ENCODE results near the gene PXN.
A peak's percentile ranks its signal among the peaks of the same experiment; 100 is the strongest.

The PXN gene

DNA sequence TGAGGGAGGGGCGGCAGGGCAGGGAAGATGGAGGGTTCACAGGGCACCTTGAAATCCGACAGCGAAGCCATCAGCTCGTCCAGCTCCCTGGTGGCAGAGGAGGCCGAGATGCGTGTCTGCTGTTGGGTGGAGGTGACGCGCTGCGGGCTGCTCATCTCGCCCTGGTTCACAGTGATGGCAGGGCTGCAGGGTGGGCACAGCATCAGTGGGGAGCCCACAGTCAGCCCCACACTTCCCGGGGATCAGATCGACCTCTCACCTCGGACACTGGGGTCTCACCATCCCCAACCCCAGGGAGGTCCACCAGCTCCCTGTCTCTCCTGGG, 44.0 kb downstream of the PXN start:
- peak overlapping the region; percentile 12 for H3K9ac ChIP-seq (ENCODE audit: insufficient read length, low read depth)
- H3K9me3 ChIP-seq (ENCODE audit: insufficient read depth, low read length): no peaks in the 10 kb centered on the region
- H3K36me3 ChIP-seq (ENCODE audit: insufficient read depth, insufficient read length, low read length): peaks cover 90% of the 10 kb centered on the region
- peaks cover 51% of the 10 kb centered on the region for H3K4me1 ChIP-seq (ENCODE audit: insufficient read depth, insufficient read length)
- no peak overlapping the region for H3K4me3 ChIP-seq (ENCODE audit: insufficient read length, low read depth)
- H3K27me3 ChIP-seq (ENCODE audit: insufficient read depth, insufficient read length): no peaks in the 10 kb centered on the region
- no peak for DNase-seq (ENCODE audit: low read depth, low spot score)
- TF ChIP-seq YY1 (IDR thresholded peaks at IDR 0.05; ENCODE audit: insufficient read depth, insufficient read length): no peak
- TF ChIP-seq ZNF274 (IDR thresholded peaks at IDR 0.05; ENCODE audit: low read depth, low read length): no peak
- no peak for TF ChIP-seq SUZ12 (IDR thresholded peaks at IDR 0.05; ENCODE audit: extremely low read depth, insufficient read depth, insufficient read length)

DNA sequence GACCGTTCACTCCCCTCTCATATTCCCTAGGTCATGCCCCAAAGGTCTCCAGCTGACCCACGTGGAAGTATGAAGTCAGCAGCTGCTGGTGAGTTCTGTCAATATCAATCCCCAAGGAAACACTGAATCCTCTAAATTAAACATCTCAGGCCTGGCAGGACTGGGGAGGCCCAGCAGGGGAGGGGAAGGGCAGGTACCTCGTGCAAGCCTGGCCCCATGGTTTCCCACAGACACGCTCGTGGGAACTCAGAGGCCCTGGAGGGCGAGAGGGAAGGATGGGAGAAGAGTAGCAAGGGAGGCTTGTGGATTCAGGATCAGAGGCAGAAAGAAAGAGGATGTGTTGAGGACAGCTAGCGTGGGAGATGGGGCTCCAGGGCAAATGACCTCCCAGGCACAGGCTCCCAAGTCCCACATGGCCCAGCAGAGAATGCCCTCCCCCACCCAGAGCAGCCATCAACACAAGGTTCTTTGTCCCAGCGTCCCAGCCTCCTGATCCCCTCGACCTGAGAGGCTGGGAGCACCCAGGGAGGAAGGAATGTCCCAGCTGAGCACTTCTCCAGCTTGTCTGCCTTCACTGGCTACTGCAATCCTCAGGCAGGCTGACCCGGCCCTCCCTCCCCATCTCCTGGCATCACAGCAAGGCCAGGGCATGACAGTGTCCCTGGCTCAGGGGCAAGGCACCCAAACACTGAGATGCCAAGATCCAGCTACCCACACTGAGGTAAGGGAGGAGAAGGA, 44.5 kb downstream of the PXN start:
- TF ChIP-seq ZNF274 (IDR thresholded peaks at IDR 0.05; ENCODE audit: low read depth, low read length) (no peak), SUZ12 (IDR thresholded peaks at IDR 0.05; ENCODE audit: extremely low read depth, insufficient read depth, insufficient read length) (no peak), YY1 (IDR thresholded peaks at IDR 0.05; ENCODE audit: insufficient read depth, insufficient read length) (no peak)
- DNase-seq (ENCODE audit: low read depth, low spot score): no peak
- H3K27me3 ChIP-seq (ENCODE audit: insufficient read depth, insufficient read length): no peaks in the 10 kb centered on the region

DNA sequence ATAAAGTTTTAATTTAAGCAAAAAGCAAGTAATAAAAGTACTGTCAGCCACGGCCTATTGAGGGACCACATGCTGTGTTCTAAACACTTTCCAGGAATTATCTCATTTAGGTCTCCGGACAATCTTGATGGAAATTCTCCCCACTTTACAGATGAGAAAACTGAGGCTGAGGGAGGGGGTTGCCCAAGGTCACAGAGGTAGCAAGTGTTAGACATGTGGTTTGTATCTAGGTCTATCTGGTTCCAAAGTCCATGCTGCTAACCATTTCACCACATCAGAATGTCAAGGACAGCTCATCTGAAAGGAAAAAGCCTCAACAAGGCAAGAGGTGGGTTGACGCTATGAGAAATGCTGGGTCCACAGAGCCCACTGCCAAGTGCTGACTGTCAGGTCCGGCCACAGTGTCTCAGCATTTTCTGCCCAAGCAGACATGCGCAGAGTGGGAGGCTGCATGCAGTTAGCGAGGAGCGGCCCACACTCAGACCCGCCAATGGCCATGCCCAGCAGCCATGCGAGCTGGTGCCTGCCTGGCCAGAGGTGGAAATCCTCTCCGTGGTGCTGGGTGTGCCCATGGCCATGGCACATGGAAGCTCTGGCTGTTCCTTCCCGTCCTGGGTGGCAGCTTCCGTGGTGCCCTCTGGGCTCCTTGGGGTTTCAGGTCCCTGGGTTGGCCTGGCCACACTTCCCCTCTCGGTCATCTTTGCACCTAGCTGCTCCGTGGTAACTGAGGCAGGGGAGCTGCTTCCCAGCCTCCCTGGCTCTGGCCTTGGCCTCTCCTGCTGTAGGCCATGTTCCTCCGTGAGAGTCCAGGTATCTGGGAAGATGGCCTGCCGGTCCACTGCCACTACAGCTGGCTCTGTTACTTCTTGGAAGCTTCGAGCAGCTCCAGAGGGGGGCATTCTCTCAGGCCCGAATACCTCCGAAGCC, 46.6 kb downstream of the PXN start:
- Histone ChIP-seq H3K4me1 (ENCODE audit: insufficient read depth, insufficient read length) (peaks cover 44% of the 10 kb centered on the region), H3K9ac (ENCODE audit: insufficient read length, low read depth) (peak overlapping the region; percentile 34), H3K27me3 (ENCODE audit: insufficient read depth, insufficient read length) (no peaks in the 10 kb centered on the region), H3K4me3 (ENCODE audit: insufficient read length, low read depth) (no peak overlapping the region), H3K9me3 (ENCODE audit: insufficient read depth, low read length) (no peaks in the 10 kb centered on the region), H3K36me3 (ENCODE audit: insufficient read depth, insufficient read length, low read length) (peaks cover 90% of the 10 kb centered on the region)
- no peak for DNase-seq (ENCODE audit: low read depth, low spot score)
- TF ChIP-seq YY1 (IDR thresholded peaks at IDR 0.05; ENCODE audit: insufficient read depth, insufficient read length) (no peak), SUZ12 (IDR thresholded peaks at IDR 0.05; ENCODE audit: extremely low read depth, insufficient read depth, insufficient read length) (no peak), ZNF274 (IDR thresholded peaks at IDR 0.05; ENCODE audit: low read depth, low read length) (no peak)

More for the DNA sequence above, 44.5 kb downstream of the PXN start:
- Histone ChIP-seq H3K4me3 (ENCODE audit: insufficient read length, low read depth) (no peak overlapping the region), H3K9me3 (ENCODE audit: insufficient read depth, low read length) (no peaks in the 10 kb centered on the region), H3K36me3 (ENCODE audit: insufficient read depth, insufficient read length, low read length) (peaks cover 90% of the 10 kb centered on the region), H3K4me1 (ENCODE audit: insufficient read depth, insufficient read length) (peaks cover 53% of the 10 kb centered on the region), H3K9ac (ENCODE audit: insufficient read length, low read depth) (peak overlapping the region; percentile 12)

DNA sequence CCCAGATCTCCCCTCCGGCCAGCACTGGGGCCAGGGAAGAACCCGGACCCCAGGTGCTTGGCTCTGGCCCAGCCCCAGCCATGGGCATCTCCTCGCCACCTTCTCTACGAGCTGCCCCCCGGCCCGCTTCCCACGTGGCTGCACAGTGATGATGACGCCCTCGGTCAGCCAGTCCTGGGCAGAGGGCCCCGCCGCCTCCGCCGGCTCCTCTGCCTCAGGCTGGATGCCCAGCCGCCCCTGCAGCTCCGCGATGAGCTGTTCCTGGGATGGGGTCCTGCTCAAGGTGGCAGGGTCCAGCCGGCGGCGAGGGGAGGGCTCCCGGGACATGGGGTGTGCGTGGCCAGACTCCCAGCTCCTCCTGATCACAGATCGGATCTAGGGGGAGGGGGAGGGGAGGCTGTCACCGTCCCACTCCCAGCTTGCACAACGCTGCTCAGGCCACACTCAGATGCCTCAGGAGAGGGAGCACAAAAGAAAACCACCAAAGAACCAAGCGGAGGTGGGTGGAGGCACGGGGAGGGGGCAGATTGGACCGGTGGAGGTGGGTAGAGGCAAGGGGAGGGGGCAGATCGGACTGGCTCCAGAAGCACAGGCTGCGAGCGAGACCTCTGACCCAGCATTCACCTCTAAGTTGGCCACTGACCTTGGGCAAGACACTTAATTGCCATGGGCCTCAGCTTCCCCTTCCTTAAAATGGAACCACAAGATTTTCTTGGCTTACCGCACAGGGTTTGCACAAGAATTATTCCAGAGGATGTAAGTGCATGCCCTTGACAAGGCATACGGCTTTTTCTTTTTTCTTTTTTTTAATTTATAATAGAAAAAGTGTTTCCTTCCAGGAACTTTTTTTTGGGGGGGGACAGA, 48.6 kb downstream of the PXN start:
- Histone ChIP-seq H3K27me3 (ENCODE audit: insufficient read depth, insufficient read length) (no peaks in the 10 kb centered on the region), H3K9ac (ENCODE audit: insufficient read length, low read depth) (peak overlapping the region; percentile 66), H3K9me3 (ENCODE audit: insufficient read depth, low read length) (no peaks in the 10 kb centered on the region), H3K4me3 (ENCODE audit: insufficient read length, low read depth) (no peak overlapping the region), H3K4me1 (ENCODE audit: insufficient read depth, insufficient read length) (peaks cover 43% of the 10 kb centered on the region), H3K36me3 (ENCODE audit: insufficient read depth, insufficient read length, low read length) (peaks cover 91% of the 10 kb centered on the region)
- TF ChIP-seq YY1 (IDR thresholded peaks at IDR 0.05; ENCODE audit: insufficient read depth, insufficient read length) (no peak), SUZ12 (IDR thresholded peaks at IDR 0.05; ENCODE audit: extremely low read depth, insufficient read depth, insufficient read length) (no peak), ZNF274 (IDR thresholded peaks at IDR 0.05; ENCODE audit: low read depth, low read length) (no peak)
- DNase-seq (ENCODE audit: low read depth, low spot score): no peak

DNA sequence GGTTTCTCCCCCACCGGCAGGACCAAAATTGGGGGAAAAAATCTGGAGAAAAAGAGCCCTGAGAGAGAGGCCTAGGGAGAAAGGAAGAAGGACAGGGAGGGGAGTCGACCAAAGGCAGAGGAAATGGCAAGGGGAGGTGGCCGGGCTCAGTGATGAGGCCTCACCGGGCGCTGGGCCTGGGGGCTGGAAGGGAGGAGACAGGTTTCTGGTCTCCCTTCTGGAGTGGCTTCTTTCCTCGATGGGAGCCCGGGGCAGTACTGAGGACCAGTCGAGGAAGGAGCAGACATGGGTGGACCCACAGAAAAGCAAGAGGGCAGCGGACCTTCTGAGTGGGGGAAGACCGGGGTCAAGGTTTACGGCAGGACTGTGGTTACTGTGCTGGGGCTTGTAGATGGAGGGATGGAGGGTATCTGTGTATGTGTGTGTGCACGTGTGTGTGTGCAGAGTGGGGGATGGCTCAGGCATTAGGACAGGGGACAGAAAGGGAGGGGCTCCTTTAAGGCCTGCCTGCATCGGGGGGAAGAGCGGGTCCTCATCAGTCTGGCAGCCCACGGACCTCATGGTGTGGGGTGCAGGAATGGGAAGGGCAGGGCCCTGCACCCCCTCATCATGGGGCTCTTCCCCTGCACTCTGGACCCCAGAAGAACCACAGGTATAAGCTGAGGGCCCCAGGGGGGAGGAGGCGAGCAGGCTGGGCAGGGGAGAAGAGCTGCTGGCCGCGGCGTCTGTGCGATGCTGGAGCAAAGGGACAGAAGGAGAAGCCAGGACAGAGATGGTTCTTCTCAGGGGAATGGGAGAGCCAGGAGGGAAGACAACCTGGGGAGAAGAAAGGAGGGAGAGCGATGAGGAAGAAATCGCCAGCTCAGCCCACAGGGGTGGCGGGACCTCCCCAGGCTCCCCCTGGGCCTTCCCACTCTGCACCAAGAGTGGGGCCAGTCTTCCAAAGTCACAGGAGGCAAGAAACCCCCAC, 49.5 kb downstream of the PXN start:
- peaks cover 33% of the 10 kb centered on the region for H3K4me1 ChIP-seq (ENCODE audit: insufficient read depth, insufficient read length)
- no peaks in the 10 kb centered on the region for H3K27me3 ChIP-seq (ENCODE audit: insufficient read depth, insufficient read length)
- peak overlapping the region; percentile 66 for H3K9ac ChIP-seq (ENCODE audit: insufficient read length, low read depth)
- DNase-seq (ENCODE audit: low read depth, low spot score): no peak
- peaks cover 91% of the 10 kb centered on the region for H3K36me3 ChIP-seq (ENCODE audit: insufficient read depth, insufficient read length, low read length)
- no peak overlapping the region for H3K4me3 ChIP-seq (ENCODE audit: insufficient read length, low read depth)
- TF ChIP-seq ZNF274 (IDR thresholded peaks at IDR 0.05; ENCODE audit: low read depth, low read length) (no peak), YY1 (IDR thresholded peaks at IDR 0.05; ENCODE audit: insufficient read depth, insufficient read length) (no peak), SUZ12 (IDR thresholded peaks at IDR 0.05; ENCODE audit: extremely low read depth, insufficient read depth, insufficient read length) (no peak)
- no peaks in the 10 kb centered on the region for H3K9me3 ChIP-seq (ENCODE audit: insufficient read depth, low read length)

DNA sequence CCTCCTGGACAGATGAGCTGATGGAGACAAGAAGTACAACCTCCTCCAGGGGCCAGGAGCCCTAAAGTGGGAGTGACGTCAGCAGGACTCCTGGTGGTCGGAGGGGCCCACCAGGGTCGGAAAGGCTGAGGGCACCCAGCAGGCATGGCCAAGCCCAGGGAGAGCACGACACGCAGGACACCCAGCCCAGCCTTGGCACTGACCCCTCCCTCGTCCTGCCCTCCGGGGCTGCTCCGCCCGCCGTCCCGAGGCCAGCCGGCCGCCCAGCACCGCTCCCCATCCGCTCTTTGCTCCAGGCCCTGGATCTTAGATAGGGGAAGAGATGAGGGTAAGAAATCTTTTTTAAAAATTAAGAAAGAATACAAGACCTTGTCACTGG, 50.2 kb downstream of the PXN start:
- H3K4me1 ChIP-seq (ENCODE audit: insufficient read depth, insufficient read length): peaks cover 27% of the 10 kb centered on the region
- no peak overlapping the region for H3K4me3 ChIP-seq (ENCODE audit: insufficient read length, low read depth)
- no peaks in the 10 kb centered on the region for H3K27me3 ChIP-seq (ENCODE audit: insufficient read depth, insufficient read length)
- H3K9ac ChIP-seq (ENCODE audit: insufficient read length, low read depth): peak overlapping the region; percentile 57
- DNase-seq (ENCODE audit: low read depth, low spot score): no peak
- TF ChIP-seq SUZ12 (IDR thresholded peaks at IDR 0.05; ENCODE audit: extremely low read depth, insufficient read depth, insufficient read length): no peak
- TF ChIP-seq YY1 (IDR thresholded peaks at IDR 0.05; ENCODE audit: insufficient read depth, insufficient read length): no peak
- TF ChIP-seq ZNF274 (IDR thresholded peaks at IDR 0.05; ENCODE audit: low read depth, low read length): no peak
- H3K36me3 ChIP-seq (ENCODE audit: insufficient read depth, insufficient read length, low read length): peaks cover 91% of the 10 kb centered on the region
- no peaks in the 10 kb centered on the region for H3K9me3 ChIP-seq (ENCODE audit: insufficient read depth, low read length)
